Measurements from ENCODE around the gene RAB41. TPM values are rescaled to one million over a fixed set of nuclear protein-coding genes. Genes with fewer than 3 reads are reported as not detected.

RAB41 gene
- polyA plus RNA-seq, 3 donors: not detected

DNA sequence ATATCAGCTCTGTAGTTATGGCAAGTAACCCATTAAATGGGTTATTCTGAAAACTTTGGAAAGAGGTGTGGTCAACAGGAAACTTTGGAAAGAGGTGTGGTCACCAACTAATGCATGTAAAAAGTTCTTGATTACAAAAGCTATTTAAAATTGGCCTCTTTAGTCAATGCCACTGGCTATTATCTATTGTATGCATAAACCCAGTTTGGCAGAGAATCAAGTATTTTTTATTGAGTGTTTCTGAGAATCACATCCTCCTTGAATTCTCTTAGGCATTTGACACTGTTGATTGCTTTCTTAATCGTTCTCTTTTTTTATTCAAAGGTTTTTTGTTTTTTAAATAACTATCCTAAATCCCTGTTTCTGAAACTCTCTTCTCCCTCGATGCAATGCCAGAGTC is 29.5 kb upstream of the RAB41 start:
- H3K4me3 Mint-ChIP-seq: no peak overlapping the region
- 100% methylated on average over 1 of the region's 2 CpGs for WGBS (ENCODE audit: insufficient coverage)
- TF ChIP-seq, protein P1, sequence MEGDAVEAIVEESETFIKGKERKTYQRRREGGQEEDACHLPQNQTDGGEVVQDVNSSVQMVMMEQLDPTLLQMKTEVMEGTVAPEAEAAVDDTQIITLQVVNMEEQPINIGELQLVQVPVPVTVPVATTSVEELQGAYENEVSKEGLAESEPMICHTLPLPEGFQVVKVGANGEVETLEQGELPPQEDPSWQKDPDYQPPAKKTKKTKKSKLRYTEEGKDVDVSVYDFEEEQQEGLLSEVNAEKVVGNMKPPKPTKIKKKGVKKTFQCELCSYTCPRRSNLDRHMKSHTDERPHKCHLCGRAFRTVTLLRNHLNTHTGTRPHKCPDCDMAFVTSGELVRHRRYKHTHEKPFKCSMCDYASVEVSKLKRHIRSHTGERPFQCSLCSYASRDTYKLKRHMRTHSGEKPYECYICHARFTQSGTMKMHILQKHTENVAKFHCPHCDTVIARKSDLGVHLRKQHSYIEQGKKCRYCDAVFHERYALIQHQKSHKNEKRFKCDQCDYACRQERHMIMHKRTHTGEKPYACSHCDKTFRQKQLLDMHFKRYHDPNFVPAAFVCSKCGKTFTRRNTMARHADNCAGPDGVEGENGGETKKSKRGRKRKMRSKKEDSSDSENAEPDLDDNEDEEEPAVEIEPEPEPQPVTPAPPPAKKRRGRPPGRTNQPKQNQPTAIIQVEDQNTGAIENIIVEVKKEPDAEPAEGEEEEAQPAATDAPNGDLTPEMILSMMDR (IDR thresholded peaks at IDR 0.05): no peak
- Histone ChIP-seq H2AFZ (ENCODE audit: insufficient read depth, low read depth, low read length, poor library complexity, severe bottlenecking) (no peak overlapping the region), H3K4me3 (replicated peaks in 1 of 3; ENCODE audit: low read depth in 2 of 3, low read length in 3 of 3) (no peak overlapping the region), H3K27ac (ENCODE audit: low read depth in 1 of 2, low read length in 2 of 2) (no peak overlapping the region), H3K27me3 (ENCODE audit: control insufficient read depth in 2 of 2, insufficient read depth in 2 of 2, low read length in 2 of 2) (peaks cover 0 to 2% of the 10 kb centered on the region in 2 donors), H3K4me2 (replicated peaks; ENCODE audit: extremely low read depth, low read length, poor library complexity, severe bottlenecking) (no peak overlapping the region), H3K9ac (ENCODE audit: insufficient read depth, low read length, poor library complexity, severe bottlenecking) (no peak overlapping the region), H3K9me3 (replicated peaks in 1 of 2; ENCODE audit: control insufficient read depth in 1 of 2, insufficient read depth in 1 of 2, low read length in 2 of 2) (no peaks in the 10 kb centered on the region), H4K20me1 (ENCODE audit: insufficient read depth, low read length) (no peaks in the 10 kb centered on the region), H3K36me3 (replicated peaks in 1 of 2; ENCODE audit: control insufficient read depth in 1 of 2, insufficient read depth in 2 of 2, low read length in 2 of 2) (no peaks in the 10 kb centered on the region), H3K79me2 (ENCODE audit: insufficient read depth, low read length) (no peaks in the 10 kb centered on the region), H3K4me1 (ENCODE audit: control insufficient read depth in 1 of 2, insufficient read depth in 2 of 2, low read length in 2 of 2) (no peaks in the 10 kb centered on the region)
- no peak for DNase-seq
- H3K27ac Mint-ChIP-seq: no peak overlapping the region
- intact Hi-C loops (cut with micrococcal nuclease): no loop called here
- peaks cover 0 to 4% (median 2%) of the 10 kb centered on the region in 3 donors for H3K27me3 Mint-ChIP-seq (ENCODE audit: low read depth in 3 of 3)
- no peaks in the 10 kb centered on the region for H3K4me1 Mint-ChIP-seq
- no peaks in the 10 kb centered on the region for H3K36me3 Mint-ChIP-seq
- peaks cover 0 to 3% (median 0%) of the 10 kb centered on the region in 7 donors for H3K9me3 Mint-ChIP-seq

DNA sequence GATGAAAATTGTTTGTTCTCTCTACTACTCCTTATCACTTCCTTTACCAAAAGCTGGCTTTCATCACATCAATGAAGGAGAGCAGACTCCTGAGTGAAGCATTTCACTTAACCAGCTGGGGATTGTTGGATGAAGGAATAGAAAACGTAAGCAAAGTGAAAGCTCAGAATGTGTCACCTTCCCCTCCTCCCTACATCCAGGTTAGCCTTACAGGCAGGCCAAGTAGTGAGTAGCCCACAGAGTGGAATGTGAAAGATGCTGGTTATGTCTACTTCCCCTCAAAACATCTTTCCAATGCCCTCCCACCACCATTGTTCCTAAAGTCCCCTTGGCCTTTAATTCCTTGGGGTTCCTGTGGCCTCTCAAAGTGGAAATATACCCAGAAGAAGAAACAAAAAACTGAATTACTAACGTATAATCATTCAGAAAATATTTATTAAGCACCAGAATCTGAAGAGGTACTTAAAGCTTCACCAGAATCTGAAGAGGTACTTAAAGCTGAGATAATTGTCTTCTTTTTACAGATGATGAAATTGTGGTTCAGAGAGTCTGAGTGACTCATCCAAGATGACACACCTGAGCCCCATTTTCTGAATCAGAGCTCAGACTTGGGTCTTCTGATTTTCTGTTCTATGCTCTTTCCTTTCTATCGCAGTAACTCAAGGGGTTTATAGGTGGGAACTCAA is 28.5 kb upstream of the RAB41 start:
- Histone ChIP-seq H3K9ac (ENCODE audit: insufficient read depth, low read length, poor library complexity, severe bottlenecking) (no peak overlapping the region), H3K27me3 (ENCODE audit: control insufficient read depth in 2 of 2, insufficient read depth in 2 of 2, low read length in 2 of 2) (peaks cover 0 to 2% of the 10 kb centered on the region in 2 donors), H3K9me3 (replicated peaks in 1 of 2; ENCODE audit: control insufficient read depth in 1 of 2, insufficient read depth in 1 of 2, low read length in 2 of 2) (no peaks in the 10 kb centered on the region), H3K4me2 (replicated peaks; ENCODE audit: extremely low read depth, low read length, poor library complexity, severe bottlenecking) (no peak overlapping the region), H3K79me2 (ENCODE audit: insufficient read depth, low read length) (no peaks in the 10 kb centered on the region), H3K36me3 (replicated peaks in 1 of 2; ENCODE audit: control insufficient read depth in 1 of 2, insufficient read depth in 2 of 2, low read length in 2 of 2) (no peaks in the 10 kb centered on the region), H2AFZ (ENCODE audit: insufficient read depth, low read depth, low read length, poor library complexity, severe bottlenecking) (no peak overlapping the region), H3K27ac (ENCODE audit: low read depth in 1 of 2, low read length in 2 of 2) (no peak overlapping the region), H3K4me1 (ENCODE audit: control insufficient read depth in 1 of 2, insufficient read depth in 2 of 2, low read length in 2 of 2) (no peaks in the 10 kb centered on the region), H3K4me3 (replicated peaks in 1 of 3; ENCODE audit: low read depth in 2 of 3, low read length in 3 of 3) (no peak overlapping the region), H4K20me1 (ENCODE audit: insufficient read depth, low read length) (no peaks in the 10 kb centered on the region)
- no peak for DNase-seq
- Mint-ChIP-seq H3K4me3 (no peak overlapping the region), H3K27me3 (ENCODE audit: low read depth in 3 of 3) (peaks cover 0 to 4% (median 2%) of the 10 kb centered on the region in 3 donors), H3K4me1 (no peaks in the 10 kb centered on the region), H3K27ac (no peak overlapping the region), H3K9me3 (peaks cover 0 to 2% (median 0%) of the 10 kb centered on the region in 7 donors), H3K36me3 (no peaks in the 10 kb centered on the region)
- no CpG with 5 or more reads among the region's 3 CpGs for WGBS (ENCODE audit: insufficient coverage)
- TF ChIP-seq, protein P1 (IDR thresholded peaks at IDR 0.05): no peak
- intact Hi-C loops (cut with micrococcal nuclease): no loop called here
